Gastroesophageal sphincter (tissue), 4 donors: ENCODE data around the gene SMCO2. TPM values are rescaled to one million over a fixed set of nuclear protein-coding genes. Genes with fewer than 3 reads are reported as not detected.
A peak's percentile ranks its signal among the peaks of the same experiment; 100 is the strongest.

ENCODE experiments used
- ATAC-seq: fragments of 150-250 bp; one replicate; pipeline ENCODE4 v1.9.1; 2016; ENCODE audit warnings: mild to moderate bottlenecking, moderate library complexity
- H3K27ac ChIP-seq, 4 donors: fragments of 200-600 bp; sonication (generic) in 3 of 4; 1 replicate in 3 of 4; 2 replicates in 1 of 4; pipeline ENCODE4 v1.5.1; 2016 to 2019
- H3K27me3 ChIP-seq: fragments of 200-600 bp; sonication (generic); one replicate; pipeline ENCODE4 v1.5.1; 2019
- H3K36me3 ChIP-seq, 2 donors: fragments of 200-600 bp; sonication (generic); one replicate each; pipeline ENCODE4 v1.5.1; 2019; ENCODE audit warnings: control low read depth in 1 of 2
- H3K4me1 ChIP-seq, 3 donors: fragments of 200-600 bp; sonication (generic); 1 replicate in 2 of 3; 2 replicates in 1 of 3; pipeline ENCODE4 v1.5.1; 2016 to 2019; ENCODE audit warnings: control low read depth in 2 of 3
- H3K4me3 ChIP-seq, 2 donors: fragments of 200-600 bp; sonication (generic); one replicate each; pipeline ENCODE4 v1.5.1; 2019; ENCODE audit warnings: mild to moderate bottlenecking in 1 of 2, moderate library complexity in 1 of 2
- H3K9me3 ChIP-seq, 3 donors: fragments of 200-600 bp; sonication (generic); one replicate each; pipeline ENCODE4 v1.5.1; 2017 to 2019; ENCODE audit warnings: control low read depth in 2 of 3
- EP300 ChIP-seq: sonication (generic); formaldehyde crosslinking; IDR thresholded peaks from one replicate; pipeline ENCODE4 v1.6.1; 2017; ENCODE audit warnings: antibody characterized with exemption, mild to moderate bottlenecking
- POLR2A ChIP-seq, 2 donors: fragments of 450-650 bp; IDR thresholded peaks; one replicate each; pipeline ENCODE4 v1.6.1; 2017; ENCODE audit warnings: antibody characterized with exemption in 2 of 2, mild to moderate bottlenecking in 2 of 2, moderate library complexity in 1 of 2
- POLR2AphosphoS5 ChIP-seq: sonication (generic); formaldehyde crosslinking; IDR thresholded peaks from one replicate; pipeline ENCODE4 v1.6.1; 2017; ENCODE audit warnings: antibody characterized with exemption
- WGBS, 2 donors: methylation state at CpG; one replicate each; pipeline ENCODE4 v1.1.5; 2018; ENCODE audit warnings: low coverage in 1 of 2; 5-methylcytosine and 5-hydroxymethylcytosine counted together
- total RNA-seq, 4 donors: library from RNA; depleted of rRNA; stranded (reverse); fragments of >200 nt; gene quantifications; one replicate each; pipeline ENCODE4 v1.1.0, GENCODE V29; 2016
- TF ChIP-seq, protein P1 (sequence below), 4 experiments: fragments of 200-600 bp in 2 of 4; fragments of 450-650 bp in 2 of 4; sonication (generic) in 1 of 4; IDR thresholded peaks; one replicate each; pipeline ENCODE4 v1.5.1; 2017 to 2019; ENCODE audit warnings: antibody characterized with exemption in 4 of 4, mild to moderate bottlenecking in 2 of 4, moderate library complexity in 2 of 4

SMCO2 gene
- total RNA-seq, 4 donors from 2014 or later = not detected

DNA sequence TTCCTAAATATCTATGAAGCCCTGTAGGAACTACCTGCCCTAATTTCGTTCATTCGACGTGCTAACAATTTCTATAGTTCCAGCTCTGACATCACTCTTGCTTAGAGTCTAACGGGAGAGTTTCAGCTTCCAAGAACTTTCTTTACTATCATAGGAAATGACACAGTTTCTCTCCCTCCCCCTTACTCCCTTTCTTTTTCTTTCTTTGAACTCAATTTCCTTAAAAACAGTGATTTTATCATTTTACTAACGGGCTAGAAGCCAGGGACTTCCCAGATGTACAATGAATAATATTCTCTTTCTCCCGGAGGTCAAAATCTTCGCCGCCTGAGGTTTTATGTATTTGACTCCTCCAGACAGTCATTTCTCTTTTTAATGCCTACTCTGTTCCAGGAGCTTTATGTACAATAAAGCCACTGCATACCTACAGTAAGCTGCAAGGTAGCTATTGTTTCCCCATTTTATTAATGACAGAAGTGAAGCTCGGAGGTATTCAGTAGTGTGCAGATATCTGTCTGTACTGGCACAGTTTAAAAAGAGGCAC is 15.7 kb downstream of the SMCO2 start:
- Histone ChIP-seq H3K9me3 (no peaks in the 10 kb centered on the region), H3K4me1 (peaks cover 0 to 8% (median 0%) of the 10 kb centered on the region in 3 donors), H3K27me3 (peaks cover 3% of the 10 kb centered on the region), H3K4me3 (no peak overlapping the region), H3K36me3 (no peaks in the 10 kb centered on the region), H3K27ac (peak overlapping the region in 1 of 4 donors; percentile 21)
- WGBS, 2 donors = 26 to 27% methylated on average over 9 of the region's 9 CpGs
- ATAC-seq = no peak
- no peak for TF ChIP-seq POLR2AphosphoS5
- no peak for TF ChIP-seq POLR2A (IDR thresholded peaks at IDR 0.05)
- TF ChIP-seq, protein P1, sequence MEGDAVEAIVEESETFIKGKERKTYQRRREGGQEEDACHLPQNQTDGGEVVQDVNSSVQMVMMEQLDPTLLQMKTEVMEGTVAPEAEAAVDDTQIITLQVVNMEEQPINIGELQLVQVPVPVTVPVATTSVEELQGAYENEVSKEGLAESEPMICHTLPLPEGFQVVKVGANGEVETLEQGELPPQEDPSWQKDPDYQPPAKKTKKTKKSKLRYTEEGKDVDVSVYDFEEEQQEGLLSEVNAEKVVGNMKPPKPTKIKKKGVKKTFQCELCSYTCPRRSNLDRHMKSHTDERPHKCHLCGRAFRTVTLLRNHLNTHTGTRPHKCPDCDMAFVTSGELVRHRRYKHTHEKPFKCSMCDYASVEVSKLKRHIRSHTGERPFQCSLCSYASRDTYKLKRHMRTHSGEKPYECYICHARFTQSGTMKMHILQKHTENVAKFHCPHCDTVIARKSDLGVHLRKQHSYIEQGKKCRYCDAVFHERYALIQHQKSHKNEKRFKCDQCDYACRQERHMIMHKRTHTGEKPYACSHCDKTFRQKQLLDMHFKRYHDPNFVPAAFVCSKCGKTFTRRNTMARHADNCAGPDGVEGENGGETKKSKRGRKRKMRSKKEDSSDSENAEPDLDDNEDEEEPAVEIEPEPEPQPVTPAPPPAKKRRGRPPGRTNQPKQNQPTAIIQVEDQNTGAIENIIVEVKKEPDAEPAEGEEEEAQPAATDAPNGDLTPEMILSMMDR (IDR thresholded peaks at IDR 0.05) = no peak
- TF ChIP-seq EP300 = no peak

- peaks cover 3% of the 10 kb centered on the region for H3K27me3 ChIP-seq
- TF ChIP-seq POLR2A (IDR thresholded peaks at IDR 0.05) (no peak), POLR2AphosphoS5 (no peak), EP300 (no peak)
- TF ChIP-seq, protein P1 (IDR thresholded peaks at IDR 0.05) = no peak
- no peaks in the 10 kb centered on the region for H3K36me3 ChIP-seq
- 69 to 79% methylated on average over 6 of the region's 8 CpGs for WGBS, 2 donors
- no peak overlapping the region for H3K27ac ChIP-seq
- no peak overlapping the region for H3K4me3 ChIP-seq
- peak; percentile 25 for ATAC-seq
- peaks cover 0 to 8% (median 0%) of the 10 kb centered on the region in 3 donors for H3K4me1 ChIP-seq
- H3K9me3 ChIP-seq = no peaks in the 10 kb centered on the region
Observed at GRCh38 chr12:27462851-27463250, 16.3 kb downstream of the SMCO2 start.

DNA sequence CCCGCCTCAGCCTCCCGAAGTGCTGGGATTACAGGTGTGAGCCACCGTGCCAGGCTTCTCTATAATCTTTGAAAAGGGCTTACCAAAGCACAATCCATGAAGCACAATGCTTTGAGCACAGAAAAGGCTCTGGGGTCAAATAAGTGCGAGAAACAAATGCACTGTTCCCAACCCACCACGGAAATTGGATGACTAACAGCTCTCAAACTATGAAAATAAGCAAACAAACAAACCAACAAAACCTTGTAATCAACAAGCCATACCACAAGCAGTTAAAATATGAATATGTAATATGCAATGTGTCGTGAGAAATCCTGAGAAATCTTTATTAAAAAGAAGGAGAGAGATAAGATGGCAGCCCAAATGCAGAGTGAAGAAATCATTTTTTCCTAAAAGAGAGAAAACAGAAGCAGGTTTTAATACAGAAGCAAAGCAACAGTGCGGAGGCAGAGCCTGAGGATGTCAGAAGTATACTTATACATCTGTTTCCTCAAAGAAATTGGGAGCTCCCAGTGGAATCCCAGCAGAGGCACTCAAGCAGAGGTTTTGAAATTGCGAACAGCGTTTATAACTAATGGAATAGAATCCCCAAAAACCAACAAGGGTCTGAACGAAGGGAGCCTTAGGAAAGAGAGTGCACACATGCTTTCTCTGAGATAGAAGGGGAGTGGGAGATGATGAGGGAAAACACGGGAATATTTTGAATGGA is 17.1 kb downstream of the SMCO2 start:
- TF ChIP-seq EP300 (no peak), POLR2A (IDR thresholded peaks at IDR 0.05) (no peak), POLR2AphosphoS5 (no peak)
- TF ChIP-seq, protein P1 (IDR thresholded peaks at IDR 0.05) = no peak
- Histone ChIP-seq H3K27me3 (peaks cover 3% of the 10 kb centered on the region), H3K4me1 (peaks cover 0 to 8% (median 0%) of the 10 kb centered on the region in 3 donors), H3K36me3 (no peaks in the 10 kb centered on the region), H3K4me3 (no peak overlapping the region), H3K9me3 (no peaks in the 10 kb centered on the region), H3K27ac (no peak overlapping the region)
- no peak for ATAC-seq
- WGBS, 2 donors = 53 to 62% methylated on average over 2 to 9 of the region's 11 CpGs

- Histone ChIP-seq H3K27ac (no peak overlapping the region), H3K9me3 (no peaks in the 10 kb centered on the region), H3K36me3 (no peaks in the 10 kb centered on the region), H3K4me3 (no peak overlapping the region), H3K4me1 (peaks cover 0 to 8% (median 0%) of the 10 kb centered on the region in 3 donors), H3K27me3 (peaks cover 3% of the 10 kb centered on the region)
- ATAC-seq = peak; percentile 78
- 47% methylated on average over 2 of the region's 5 CpGs; no CpG with 5 or more reads in 1 of the 2 donors for WGBS, 2 donors
- peak; percentile 25 for TF ChIP-seq POLR2AphosphoS5
- TF ChIP-seq, protein P1 (IDR thresholded peaks at IDR 0.05) = no peak
Observed at GRCh38 chr12:27464220-27464554, 17.7 kb downstream of the SMCO2 start.

- WGBS, 2 donors = 90 to 96% methylated on average over 2 to 3 of the region's 3 CpGs
- Histone ChIP-seq H3K36me3 (no peaks in the 10 kb centered on the region), H3K27me3 (peaks cover 3% of the 10 kb centered on the region), H3K9me3 (no peaks in the 10 kb centered on the region), H3K27ac (no peak overlapping the region), H3K4me1 (peaks cover 0 to 3% (median 0%) of the 10 kb centered on the region in 3 donors), H3K4me3 (no peak overlapping the region)
- TF ChIP-seq POLR2A (IDR thresholded peaks at IDR 0.05) (no peak), POLR2AphosphoS5 (no peak), EP300 (no peak)
- TF ChIP-seq, protein P1 (IDR thresholded peaks at IDR 0.05) = no peak
- no peak for ATAC-seq
Observed at GRCh38 chr12:27467641-27468040, 21.1 kb downstream of the SMCO2 start.
